Measurements from ENCODE around the gene MGAT4B. TPM values are rescaled to one million over a fixed set of nuclear protein-coding genes. Genes with fewer than 3 reads are reported as not detected.

MGAT4B gene
- total RNA-seq, 6 experiments from 2014 or later = 151 to 259 (median 181) TPM

DNA sequence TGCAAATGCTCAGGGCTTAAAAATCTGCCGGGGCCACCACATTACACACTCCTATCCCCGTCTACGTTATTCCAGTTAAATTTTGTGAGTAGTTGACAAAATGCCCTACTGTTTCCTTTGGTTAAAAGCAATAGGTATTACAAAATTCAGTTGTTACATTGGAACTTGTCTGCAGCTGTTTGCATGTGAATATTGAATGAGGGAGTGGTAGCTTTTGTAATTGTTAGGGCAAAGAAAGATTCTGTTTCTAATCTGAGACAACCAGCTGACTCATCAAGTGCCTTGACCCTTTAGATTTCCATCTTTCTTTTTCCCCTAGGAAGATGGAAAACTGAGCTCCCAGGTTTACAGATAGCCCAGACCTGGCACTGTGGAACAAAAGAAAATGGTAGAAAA is 43.9 kb downstream of the MGAT4B start:
- H3K36me3 ChIP-seq = peaks cover 0 to 15% (median 0%) of the 10 kb centered on the region in 4 donors
- no peaks in the 10 kb centered on the region for H3K27me3 ChIP-seq
- H3K4me1 ChIP-seq = peaks cover 0 to 61% (median 27%) of the 10 kb centered on the region in 4 donors
- DNase-seq (no peak), ATAC-seq (peak in 1 of 4 donors; percentile 7)
- no peak overlapping the region for H3K4me3 ChIP-seq
- intact Hi-C loops (cut with DNase I) = loop anchor here (5.0 kb wide), 1 partner anchor 35 kb away; no protein-coding TSS in a partner anchor
- no peaks in the 10 kb centered on the region for H3K9me3 ChIP-seq
- TF ChIP-seq, protein P1, sequence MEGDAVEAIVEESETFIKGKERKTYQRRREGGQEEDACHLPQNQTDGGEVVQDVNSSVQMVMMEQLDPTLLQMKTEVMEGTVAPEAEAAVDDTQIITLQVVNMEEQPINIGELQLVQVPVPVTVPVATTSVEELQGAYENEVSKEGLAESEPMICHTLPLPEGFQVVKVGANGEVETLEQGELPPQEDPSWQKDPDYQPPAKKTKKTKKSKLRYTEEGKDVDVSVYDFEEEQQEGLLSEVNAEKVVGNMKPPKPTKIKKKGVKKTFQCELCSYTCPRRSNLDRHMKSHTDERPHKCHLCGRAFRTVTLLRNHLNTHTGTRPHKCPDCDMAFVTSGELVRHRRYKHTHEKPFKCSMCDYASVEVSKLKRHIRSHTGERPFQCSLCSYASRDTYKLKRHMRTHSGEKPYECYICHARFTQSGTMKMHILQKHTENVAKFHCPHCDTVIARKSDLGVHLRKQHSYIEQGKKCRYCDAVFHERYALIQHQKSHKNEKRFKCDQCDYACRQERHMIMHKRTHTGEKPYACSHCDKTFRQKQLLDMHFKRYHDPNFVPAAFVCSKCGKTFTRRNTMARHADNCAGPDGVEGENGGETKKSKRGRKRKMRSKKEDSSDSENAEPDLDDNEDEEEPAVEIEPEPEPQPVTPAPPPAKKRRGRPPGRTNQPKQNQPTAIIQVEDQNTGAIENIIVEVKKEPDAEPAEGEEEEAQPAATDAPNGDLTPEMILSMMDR (IDR thresholded peaks at IDR 0.05) = no peak
- no peak for TF ChIP-seq POLR2A (IDR thresholded peaks at IDR 0.05)
- no peak overlapping the region for H3K27ac ChIP-seq
- whole genome bisulfite sequencing (ENCODE audit: insufficient coverage, low coverage, low lambda C conversion rate, missing lambda C conversion rate) = 7% methylated on average over 3 of the region's 3 CpGs

DNA sequence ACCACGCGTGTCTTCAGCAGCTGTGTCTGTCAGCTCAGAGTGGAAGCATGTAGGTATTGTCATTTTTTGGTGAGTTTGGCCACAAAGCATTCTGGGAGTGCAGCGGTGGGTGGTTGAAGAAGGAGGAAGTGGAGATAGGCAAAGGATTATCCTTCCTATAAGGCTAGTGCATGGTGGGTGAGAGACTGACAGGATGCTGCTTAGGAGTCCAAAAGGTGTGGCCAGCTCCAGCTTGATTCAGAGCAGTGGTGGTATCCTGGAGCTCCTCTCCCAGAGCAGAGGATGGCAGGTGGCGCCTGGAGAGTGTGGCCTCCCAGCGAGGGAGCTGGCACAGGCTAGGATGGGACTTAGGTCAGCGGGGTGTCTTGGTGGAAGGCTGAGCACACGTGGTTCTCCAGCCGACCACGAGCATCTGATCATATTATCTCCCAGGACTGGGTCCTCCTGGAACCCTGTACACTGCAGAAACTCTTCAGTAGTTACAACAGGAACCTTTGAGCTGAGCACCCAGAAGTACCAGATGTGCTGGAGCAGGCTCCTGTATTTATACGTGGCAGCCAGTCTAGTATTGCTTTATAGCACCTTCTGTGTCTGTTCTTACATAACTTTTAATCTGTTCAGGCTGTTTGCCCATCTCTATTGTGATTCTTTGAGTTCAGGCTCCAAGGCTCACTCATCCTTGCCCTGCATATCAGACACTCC is 44.4 kb downstream of the MGAT4B start:
- no peak overlapping the region for H3K4me3 ChIP-seq
- no peaks in the 10 kb centered on the region for H3K9me3 ChIP-seq
- H3K27me3 ChIP-seq = no peaks in the 10 kb centered on the region
- TF ChIP-seq, protein P1 (IDR thresholded peaks at IDR 0.05) = no peak
- TF ChIP-seq POLR2A (IDR thresholded peaks at IDR 0.05) = no peak
- intact Hi-C loops (cut with DNase I) = loop anchor here (5.0 kb wide), 1 partner anchor 35 kb away; no protein-coding TSS in a partner anchor
- peaks cover 0 to 15% (median 0%) of the 10 kb centered on the region in 4 donors for H3K36me3 ChIP-seq
- ATAC-seq (peak; percentile 19 to 57 (median 54)), DNase-seq (no peak)
- H3K4me1 ChIP-seq = peaks cover 0 to 58% (median 27%) of the 10 kb centered on the region in 4 donors
- WGBS (ENCODE audit: insufficient coverage, low coverage, low lambda C conversion rate, missing lambda C conversion rate) = 31% methylated on average over 7 of the region's 10 CpGs
- no peak overlapping the region for H3K27ac ChIP-seq

DNA sequence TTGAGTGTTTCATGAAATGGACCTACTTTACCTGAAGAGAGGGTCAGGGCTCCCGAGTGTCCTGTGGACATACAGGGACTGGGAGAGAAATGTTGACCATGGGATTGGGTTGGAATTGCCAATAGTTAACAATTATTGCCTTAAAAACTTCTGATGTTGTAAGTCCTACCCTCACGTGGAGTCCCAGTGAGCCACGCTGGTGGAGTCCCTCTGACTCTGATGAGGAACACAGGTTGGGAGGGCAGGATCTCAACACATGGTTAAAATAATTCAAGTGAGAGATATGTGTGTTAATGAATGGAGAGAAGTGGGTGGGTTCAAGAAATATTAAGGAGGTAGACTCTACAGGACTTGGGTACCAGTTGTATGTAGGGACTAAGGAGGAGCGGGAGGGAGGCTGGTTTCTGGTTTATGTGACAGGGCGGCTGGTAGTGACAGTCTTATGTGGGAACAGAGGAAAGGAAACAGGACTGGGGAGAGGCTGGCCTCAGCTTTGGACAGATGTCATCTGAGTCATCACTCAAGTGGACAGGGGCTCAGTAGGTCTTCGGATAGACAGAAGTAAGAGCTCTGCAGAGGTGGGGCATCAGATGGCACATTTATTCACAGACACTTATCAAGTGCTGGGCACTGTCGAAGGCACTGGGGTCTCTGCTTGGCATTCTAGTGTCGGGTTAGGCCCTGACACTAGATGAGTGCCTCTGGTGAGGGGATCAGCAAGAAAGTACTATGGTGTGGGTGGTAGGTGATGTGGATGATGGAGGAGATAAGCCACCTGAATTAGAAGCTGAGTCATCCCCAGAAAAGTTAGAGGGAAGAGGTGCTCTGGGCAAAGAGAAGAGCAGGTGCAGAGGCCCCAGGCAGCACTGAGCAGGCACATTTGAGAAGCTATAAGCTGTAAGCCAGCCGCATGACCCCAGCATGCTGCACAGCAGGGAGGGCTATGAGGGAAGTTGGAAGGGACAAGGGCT is 46.8 kb downstream of the MGAT4B start:
- DNase-seq (no peak), ATAC-seq (no peak)
- Histone ChIP-seq H3K9me3 (no peaks in the 10 kb centered on the region), H3K36me3 (no peaks in the 10 kb centered on the region), H3K4me1 (peaks cover 0 to 45% (median 24%) of the 10 kb centered on the region in 4 donors), H3K27ac (no peak overlapping the region), H3K27me3 (no peaks in the 10 kb centered on the region), H3K4me3 (no peak overlapping the region)
- 86% methylated on average over 9 of the region's 9 CpGs for WGBS (ENCODE audit: insufficient coverage, low coverage, low lambda C conversion rate, missing lambda C conversion rate)
- intact Hi-C loops (cut with DNase I) = loop anchor here (5.0 kb wide), 1 partner anchor 37 kb away; no protein-coding TSS in a partner anchor
- no peak for TF ChIP-seq POLR2A (IDR thresholded peaks at IDR 0.05)
- TF ChIP-seq, protein P1 (IDR thresholded peaks at IDR 0.05) = no peak

DNA sequence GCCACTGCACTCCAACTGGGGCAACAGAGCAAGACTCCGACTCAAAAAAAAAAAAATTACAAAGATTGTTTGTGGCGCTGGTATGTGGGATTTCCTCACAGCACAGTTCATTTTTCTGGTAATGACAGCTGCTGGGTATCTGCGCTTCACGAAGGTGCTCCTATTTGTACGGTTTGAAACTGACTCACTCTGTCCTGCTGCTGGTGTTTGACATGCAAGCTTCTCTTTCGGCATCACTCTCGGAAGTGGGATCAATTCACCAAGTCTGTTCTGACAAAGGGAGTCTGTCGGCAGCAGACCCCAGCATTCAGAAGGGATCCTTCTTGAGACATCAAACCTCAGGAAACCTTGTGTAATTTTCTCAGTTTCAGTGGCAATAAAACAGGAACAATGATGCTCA is 47.7 kb downstream of the MGAT4B start:
- no peak overlapping the region for H3K27ac ChIP-seq
- H3K27me3 ChIP-seq = no peaks in the 10 kb centered on the region
- peaks cover 0 to 53% (median 28%) of the 10 kb centered on the region in 4 donors for H3K4me1 ChIP-seq
- intact Hi-C loops (cut with DNase I) = no loop called here
- WGBS (ENCODE audit: insufficient coverage, low coverage, low lambda C conversion rate, missing lambda C conversion rate) = 78% methylated on average over 4 of the region's 8 CpGs
- no peak overlapping the region for H3K4me3 ChIP-seq
- TF ChIP-seq POLR2A (IDR thresholded peaks at IDR 0.05) = no peak
- TF ChIP-seq, protein P1 (IDR thresholded peaks at IDR 0.05) = no peak
- no peaks in the 10 kb centered on the region for H3K9me3 ChIP-seq
- no peaks in the 10 kb centered on the region for H3K36me3 ChIP-seq
- no peak for DNase-seq
- no peak for ATAC-seq
